ENCODE results near the gene CFAP251. TPM values are rescaled to one million over a fixed set of nuclear protein-coding genes. Genes with fewer than 3 reads are reported as not detected.

Gene CFAP251
- total RNA-seq, result 4.0 and 4.5 TPM in 2 replicates

GRCh38 chr12:121917950-121918678 lies at the start of gene CFAP251:
Gene CFAP251, plus strand, starts transcription at chr12:121918592. Its CDS starts 2,714 bp downstream, at chr12:121921306.

GRCh38 chr12:121888478-121889273 lies 29.7 kb upstream of the CFAP251 start, which contains the start of gene PSMD9:
Gene PSMD9, plus strand, starts transcription at chr12:121888790. Its CDS starts 67 bp downstream, at chr12:121888857.

GRCh38 chr12:122021822-122022392 lies 103.5 kb downstream of the CFAP251 start, which contains the start of gene BCL7A:
Gene BCL7A, plus strand, starts transcription at chr12:122021884. Its CDS starts 208 bp downstream, at chr12:122022092.

Small RNA genes within 50 kb of the gene (small RNA-seq; reads per million reads assigned to genes)
- not detected for gene AC069503.3
- gene RF00017, result not detected
- not detected for gene RNU7-170P

Other genes with a start within 250 kb of the CFAP251 start
- gene MORN3, start 248.9 kb upstream of the CFAP251 start, total RNA-seq, result 0.97 TPM in 2 replicates
- gene TMEM120B, start 205.8 kb upstream of the CFAP251 start, total RNA-seq, result 11.5 and 13.8 TPM in 2 replicates
- gene RHOF, start 124.9 kb upstream of the CFAP251 start, total RNA-seq, result 5.7 and 7.7 TPM in 2 replicates
- gene SETD1B, start 114.6 kb upstream of the CFAP251 start, total RNA-seq, result 6.8 and 7.0 TPM in 2 replicates
- not detected in 2 replicates for gene HPD, start 59.7 kb upstream of the CFAP251 start, total RNA-seq
- gene PSMD9, start 29.8 kb upstream of the CFAP251 start, total RNA-seq, result 47.1 and 60.0 TPM in 2 replicates
- gene BCL7A, start 103.3 kb downstream of the CFAP251 start, total RNA-seq, result 5.7 and 6.5 TPM in 2 replicates
- 8.5 and 9.7 TPM in 2 replicates for gene MLXIP, start 160.2 kb downstream of the CFAP251 start, total RNA-seq